ENCODE results near the gene CNOT2. TPM values are rescaled to one million over a fixed set of nuclear protein-coding genes. Genes with fewer than 3 reads are reported as not detected.

The CNOT2 gene
- total RNA-seq, 1 experiment from 2014 or later = 73.7 TPM

DNA sequence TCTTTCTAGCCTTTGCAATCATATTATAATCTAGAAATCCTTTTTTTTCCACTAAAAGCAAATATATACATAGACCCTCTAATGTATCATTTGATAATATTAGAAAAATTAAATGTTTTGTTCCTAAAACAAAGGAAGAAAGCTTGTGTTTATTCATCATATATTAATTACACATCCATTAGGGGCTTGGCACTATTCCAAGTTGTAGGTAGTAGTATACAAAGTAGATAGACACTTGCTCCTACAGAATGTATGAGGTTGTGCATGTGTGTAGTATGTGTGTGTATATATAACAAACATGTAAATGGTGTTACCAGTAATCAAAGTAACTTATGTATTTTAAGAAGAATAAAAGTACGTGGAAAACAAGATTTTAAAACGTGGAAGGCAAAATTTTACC, 107.8 kb downstream of the CNOT2 start:
- no peaks in the 10 kb centered on the region for H3F3A ChIP-seq (ENCODE audit: low read length, unreplicated experiment)
- intact Hi-C loops (cut with micrococcal nuclease) = no loop called here
- POLR2A ChIA-PET (ENCODE audit: unreplicated experiment) = no interaction called here
- H3K4me1 ChIP-seq (ENCODE audit: insufficient read depth, low read length) = no peaks in the 10 kb centered on the region
- no peak overlapping the region for H3K27ac ChIP-seq (ENCODE audit: low read length)
- no peak overlapping the region for H2AFZ ChIP-seq (ENCODE audit: low read length)
- no peak overlapping the region for H3K9ac ChIP-seq (ENCODE audit: low read length)
- H3K9me2 ChIP-seq (replicated peaks; ENCODE audit: low read length) = no peaks in the 10 kb centered on the region
- H3K9me3 ChIP-seq (ENCODE audit: low read length) = no peaks in the 10 kb centered on the region
- no peaks in the 10 kb centered on the region for H3K27me3 ChIP-seq (ENCODE audit: low read length)
- no peaks in the 10 kb centered on the region for H4K20me1 ChIP-seq (ENCODE audit: low read length)
- no peak overlapping the region for H3K4me2 ChIP-seq (ENCODE audit: low read length)
- no TSS peak for BruUV-seq (replicated peaks)
- CTCF ChIA-PET = no interaction called here
- ATAC-seq (no peak), DNase-seq (no peak)
- no peak overlapping the region for H3K4me3 ChIP-seq (ENCODE audit: low read length)
- H3K79me2 ChIP-seq (ENCODE audit: low read length) = no peaks in the 10 kb centered on the region
- TF ChIP-seq, protein P1, sequence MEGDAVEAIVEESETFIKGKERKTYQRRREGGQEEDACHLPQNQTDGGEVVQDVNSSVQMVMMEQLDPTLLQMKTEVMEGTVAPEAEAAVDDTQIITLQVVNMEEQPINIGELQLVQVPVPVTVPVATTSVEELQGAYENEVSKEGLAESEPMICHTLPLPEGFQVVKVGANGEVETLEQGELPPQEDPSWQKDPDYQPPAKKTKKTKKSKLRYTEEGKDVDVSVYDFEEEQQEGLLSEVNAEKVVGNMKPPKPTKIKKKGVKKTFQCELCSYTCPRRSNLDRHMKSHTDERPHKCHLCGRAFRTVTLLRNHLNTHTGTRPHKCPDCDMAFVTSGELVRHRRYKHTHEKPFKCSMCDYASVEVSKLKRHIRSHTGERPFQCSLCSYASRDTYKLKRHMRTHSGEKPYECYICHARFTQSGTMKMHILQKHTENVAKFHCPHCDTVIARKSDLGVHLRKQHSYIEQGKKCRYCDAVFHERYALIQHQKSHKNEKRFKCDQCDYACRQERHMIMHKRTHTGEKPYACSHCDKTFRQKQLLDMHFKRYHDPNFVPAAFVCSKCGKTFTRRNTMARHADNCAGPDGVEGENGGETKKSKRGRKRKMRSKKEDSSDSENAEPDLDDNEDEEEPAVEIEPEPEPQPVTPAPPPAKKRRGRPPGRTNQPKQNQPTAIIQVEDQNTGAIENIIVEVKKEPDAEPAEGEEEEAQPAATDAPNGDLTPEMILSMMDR (conservative IDR thresholded peaks at IDR 0.05; ENCODE audit: low read depth, low read length) = no peak
- TF ChIP-seq EZH2phosphoT487 (IDR thresholded peaks at IDR 0.05; ENCODE audit: borderline replicate concordance, low read length) (no peak), EZH2 (IDR thresholded peaks at IDR 0.05; ENCODE audit: low read length, unreplicated experiment) (no peak)
- peaks cover 22% of the 10 kb centered on the region for H3K36me3 ChIP-seq (ENCODE audit: low read depth, low read length)

DNA sequence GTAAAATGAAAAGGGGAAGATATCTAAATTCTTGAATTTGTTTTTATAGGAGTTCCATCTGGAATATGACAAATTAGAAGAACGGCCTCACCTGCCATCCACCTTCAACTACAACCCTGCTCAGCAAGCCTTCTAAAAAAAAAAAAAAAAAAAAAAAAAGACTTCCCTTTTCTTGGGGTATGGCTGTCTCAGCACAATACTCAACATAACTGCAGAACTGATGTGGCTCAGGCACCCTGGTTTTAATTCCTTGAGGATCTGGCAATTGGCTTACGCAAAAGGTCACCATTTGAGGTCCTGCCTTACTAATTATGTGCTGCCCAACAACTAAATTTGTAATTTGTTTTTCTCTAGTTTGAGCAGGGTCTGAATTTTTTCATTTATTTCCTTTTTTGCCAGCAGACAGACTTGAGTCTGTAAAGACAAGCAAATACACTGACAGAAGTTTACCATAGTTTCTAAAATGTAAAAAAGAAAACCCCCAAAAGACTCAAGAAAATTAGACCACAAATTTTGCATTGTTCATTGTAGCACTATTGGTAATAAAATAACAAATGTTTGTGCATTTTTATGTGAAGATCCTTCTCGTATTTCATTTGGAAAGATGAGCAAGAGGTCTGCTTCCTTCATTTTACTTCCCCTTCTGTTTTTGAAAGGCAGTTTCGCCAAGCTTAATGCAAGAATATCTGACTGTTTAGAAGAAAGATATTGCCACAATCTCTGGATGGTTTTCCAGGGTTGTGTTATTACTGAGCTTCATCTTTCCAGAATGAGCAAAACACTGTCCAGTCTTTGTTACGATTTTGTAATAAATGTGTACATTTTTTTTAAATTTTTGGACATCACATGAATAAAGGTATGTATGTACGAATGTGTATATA, 110.8 kb downstream of the CNOT2 start:
- no peaks in the 10 kb centered on the region for H3K79me2 ChIP-seq (ENCODE audit: low read length)
- ChIA-PET POLR2A (ENCODE audit: unreplicated experiment) (no interaction called here), CTCF (no interaction called here)
- no peaks in the 10 kb centered on the region for H3K9me3 ChIP-seq (ENCODE audit: low read length)
- no peak overlapping the region for H3K4me2 ChIP-seq (ENCODE audit: low read length)
- intact Hi-C loops (cut with micrococcal nuclease) = no loop called here
- ATAC-seq = no peak
- H3K9me2 ChIP-seq (replicated peaks; ENCODE audit: low read length) = no peaks in the 10 kb centered on the region
- H3K4me1 ChIP-seq (ENCODE audit: insufficient read depth, low read length) = no peaks in the 10 kb centered on the region
- no peak overlapping the region for H3K27ac ChIP-seq (ENCODE audit: low read length)
- H3F3A ChIP-seq (ENCODE audit: low read length, unreplicated experiment) = no peaks in the 10 kb centered on the region
- no peaks in the 10 kb centered on the region for H3K27me3 ChIP-seq (ENCODE audit: low read length)
- no peaks in the 10 kb centered on the region for H4K20me1 ChIP-seq (ENCODE audit: low read length)
- H3K4me3 ChIP-seq (ENCODE audit: low read length) = no peak overlapping the region
- DNase-seq = no peak
- no TSS peak for BruUV-seq (replicated peaks)
- H3K9ac ChIP-seq (ENCODE audit: low read length) = no peak overlapping the region
- TF ChIP-seq EZH2 (IDR thresholded peaks at IDR 0.05; ENCODE audit: low read length, unreplicated experiment) (no peak), EZH2phosphoT487 (IDR thresholded peaks at IDR 0.05; ENCODE audit: borderline replicate concordance, low read length) (no peak)
- TF ChIP-seq, protein P1 (conservative IDR thresholded peaks at IDR 0.05; ENCODE audit: low read depth, low read length) = no peak
- H2AFZ ChIP-seq (ENCODE audit: low read length) = no peak overlapping the region
- peaks cover 16% of the 10 kb centered on the region; the same call in 1 of the 2 replicates for H3K36me3 ChIP-seq (ENCODE audit: low read depth, low read length)

DNA sequence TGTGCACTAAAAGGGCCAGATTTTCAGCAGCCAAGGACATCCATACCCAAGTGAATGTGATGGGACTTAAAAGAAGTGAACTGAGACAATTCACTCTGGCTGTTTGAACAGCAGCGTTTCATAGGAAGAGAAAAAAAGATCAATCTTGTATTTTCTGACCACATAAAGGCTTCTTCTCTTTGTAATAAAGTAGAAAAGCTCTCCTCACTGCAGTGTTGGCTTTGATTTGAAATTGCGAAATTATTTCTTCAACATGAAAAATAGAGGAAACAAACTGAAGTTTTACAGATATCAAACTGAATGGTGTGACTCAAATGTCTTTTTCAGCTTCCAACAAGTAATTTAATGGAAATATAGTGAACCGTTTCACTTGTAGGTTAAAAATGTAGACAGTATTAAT, 111.6 kb downstream of the CNOT2 start:
- Histone ChIP-seq H3K9me3 (ENCODE audit: low read length) (no peaks in the 10 kb centered on the region), H2AFZ (ENCODE audit: low read length) (no peak overlapping the region), H3F3A (ENCODE audit: low read length, unreplicated experiment) (no peaks in the 10 kb centered on the region), H3K4me1 (ENCODE audit: insufficient read depth, low read length) (no peaks in the 10 kb centered on the region), H3K4me3 (ENCODE audit: low read length) (no peak overlapping the region), H3K9ac (ENCODE audit: low read length) (no peak overlapping the region), H3K36me3 (ENCODE audit: low read depth, low read length) (peaks cover 16% of the 10 kb centered on the region; the same call in 1 of the 2 replicates), H3K79me2 (ENCODE audit: low read length) (no peaks in the 10 kb centered on the region), H4K20me1 (ENCODE audit: low read length) (no peaks in the 10 kb centered on the region), H3K27ac (ENCODE audit: low read length) (no peak overlapping the region), H3K27me3 (ENCODE audit: low read length) (no peaks in the 10 kb centered on the region), H3K9me2 (replicated peaks; ENCODE audit: low read length) (no peaks in the 10 kb centered on the region), H3K4me2 (ENCODE audit: low read length) (no peak overlapping the region)
- ChIA-PET CTCF (no interaction called here), POLR2A (ENCODE audit: unreplicated experiment) (no interaction called here)
- ATAC-seq = no peak
- intact Hi-C loops (cut with micrococcal nuclease) = no loop called here
- no peak for DNase-seq
- TF ChIP-seq EZH2 (IDR thresholded peaks at IDR 0.05; ENCODE audit: low read length, unreplicated experiment) = no peak
- no peak for TF ChIP-seq EZH2phosphoT487 (IDR thresholded peaks at IDR 0.05; ENCODE audit: borderline replicate concordance, low read length)
- TF ChIP-seq, protein P1 (conservative IDR thresholded peaks at IDR 0.05; ENCODE audit: low read depth, low read length) = no peak
- no TSS peak for BruUV-seq (replicated peaks)
